Mucosa of descending colon (tissue), 3 donors: Measurements from ENCODE around the gene COL6A2. TPM values are rescaled to one million over a fixed set of nuclear protein-coding genes. Genes with fewer than 3 reads are reported as not detected.

Experiments used
- ATAC-seq: fragments of 200-7000 bp; cut with Tn5 transposase; one replicate; pipeline ENCODE4 v1.9.1; 2020; ENCODE audit warnings: mild to moderate bottlenecking, moderate library complexity
- DNase-seq, 3 donors: peaks; one replicate each; pipeline ENCODE4 v3.0.0-alpha.2; 2020
- H3K36me3 ChIP-seq: fragments of 200-600 bp; one replicate; pipeline ENCODE4 v1.8.0; 2021; ENCODE audit warnings: low read depth, mild to moderate bottlenecking
- H3K4me1 ChIP-seq: fragments of 200-600 bp; one replicate; pipeline ENCODE4 v1.8.0; 2021; ENCODE audit warnings: low read depth, mild to moderate bottlenecking
- H3K4me3 ChIP-seq: fragments of 200-600 bp; one replicate; pipeline ENCODE4 v1.8.0; 2021; ENCODE audit warnings: mild to moderate bottlenecking
- H3K9me3 ChIP-seq: fragments of 200-600 bp; one replicate; pipeline ENCODE4 v1.8.0; 2021; ENCODE audit warnings: mild to moderate bottlenecking
- intact Hi-C, 2 donors: fragments of 100-400 bp; cut with DNase I in 1 of 2; cut with micrococcal nuclease in 1 of 2; formaldehyde crosslinking; loops; one replicate each; pipeline versions ENCODE4 v1.11.0 to v1.11.1; 2022; cut with DNase I, micrococcal nuclease
- total RNA-seq, 3 donors: library from RNA; stranded (reverse); fragmentation: NEBNext Ultra II Directional in 2 of 3; extraction: Animal tissue kit (Norgen Biotek cat#: 25700) in 2 of 3; gene quantifications; one replicate each; pipeline versions ENCODE4 v1.2.1 to v1.2.4, GENCODE V29; 2021 to 2023
- TF ChIP-seq, protein P1 (sequence below): fragments of 200-600 bp; IDR thresholded peaks from one replicate; pipeline ENCODE4 v1.8.0; 2022; ENCODE audit warnings: antibody characterized with exemption, mild to moderate bottlenecking
- donor health status: DM: no; HTN: no; CAD: no; lungs with moderate emphysema.
- donor health status: DM: no; HTN: no; CAD: no.
- donor health status: DM: no; HTN: yes; CAD: no.

Gene COL6A2
- total RNA-seq, 3 donors from 2014 or later: 65.1 to 858 (median 191) TPM

DNA sequence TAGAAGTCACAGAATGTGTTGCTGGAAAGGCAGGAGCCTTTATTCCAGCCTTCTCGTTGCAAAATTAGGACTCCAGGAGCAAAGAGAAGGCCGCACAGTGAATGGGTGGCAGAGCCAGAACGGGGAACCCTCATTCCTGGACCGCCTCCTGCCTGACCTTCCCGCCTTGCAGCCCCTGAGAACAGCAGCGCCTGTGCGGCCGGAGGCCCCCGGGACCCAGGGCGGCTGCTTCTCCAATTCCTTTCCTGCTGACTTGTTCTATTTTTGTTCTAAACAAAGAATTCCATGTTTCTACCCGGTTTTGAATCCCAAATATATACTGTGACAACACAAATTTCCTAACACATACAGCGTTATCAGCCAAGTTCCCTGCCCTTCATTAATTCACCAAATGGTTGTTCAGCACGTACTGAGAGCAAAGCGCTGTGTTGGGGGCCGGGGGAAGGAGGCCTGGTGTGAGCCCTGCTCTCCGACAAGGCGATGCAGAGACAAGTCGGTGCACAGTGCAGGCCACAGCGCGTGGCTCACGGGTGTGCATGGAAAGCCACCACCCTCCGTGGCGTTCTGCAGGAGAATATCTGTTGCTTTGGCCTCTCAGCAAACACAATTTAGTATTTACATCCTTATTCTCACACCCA, 31.9 kb upstream of the COL6A2 start:
- Histone ChIP-seq H3K4me1 (no peaks in the 10 kb centered on the region), H3K4me3 (no peak overlapping the region), H3K36me3 (no peaks in the 10 kb centered on the region), H3K9me3 (no peaks in the 10 kb centered on the region)
- DNase-seq: peak in 1 of 3 donors; percentile 22
- ATAC-seq: no peak
- TF ChIP-seq, protein P1, sequence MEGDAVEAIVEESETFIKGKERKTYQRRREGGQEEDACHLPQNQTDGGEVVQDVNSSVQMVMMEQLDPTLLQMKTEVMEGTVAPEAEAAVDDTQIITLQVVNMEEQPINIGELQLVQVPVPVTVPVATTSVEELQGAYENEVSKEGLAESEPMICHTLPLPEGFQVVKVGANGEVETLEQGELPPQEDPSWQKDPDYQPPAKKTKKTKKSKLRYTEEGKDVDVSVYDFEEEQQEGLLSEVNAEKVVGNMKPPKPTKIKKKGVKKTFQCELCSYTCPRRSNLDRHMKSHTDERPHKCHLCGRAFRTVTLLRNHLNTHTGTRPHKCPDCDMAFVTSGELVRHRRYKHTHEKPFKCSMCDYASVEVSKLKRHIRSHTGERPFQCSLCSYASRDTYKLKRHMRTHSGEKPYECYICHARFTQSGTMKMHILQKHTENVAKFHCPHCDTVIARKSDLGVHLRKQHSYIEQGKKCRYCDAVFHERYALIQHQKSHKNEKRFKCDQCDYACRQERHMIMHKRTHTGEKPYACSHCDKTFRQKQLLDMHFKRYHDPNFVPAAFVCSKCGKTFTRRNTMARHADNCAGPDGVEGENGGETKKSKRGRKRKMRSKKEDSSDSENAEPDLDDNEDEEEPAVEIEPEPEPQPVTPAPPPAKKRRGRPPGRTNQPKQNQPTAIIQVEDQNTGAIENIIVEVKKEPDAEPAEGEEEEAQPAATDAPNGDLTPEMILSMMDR: no peak
- intact Hi-C loops: no loop called here

DNA sequence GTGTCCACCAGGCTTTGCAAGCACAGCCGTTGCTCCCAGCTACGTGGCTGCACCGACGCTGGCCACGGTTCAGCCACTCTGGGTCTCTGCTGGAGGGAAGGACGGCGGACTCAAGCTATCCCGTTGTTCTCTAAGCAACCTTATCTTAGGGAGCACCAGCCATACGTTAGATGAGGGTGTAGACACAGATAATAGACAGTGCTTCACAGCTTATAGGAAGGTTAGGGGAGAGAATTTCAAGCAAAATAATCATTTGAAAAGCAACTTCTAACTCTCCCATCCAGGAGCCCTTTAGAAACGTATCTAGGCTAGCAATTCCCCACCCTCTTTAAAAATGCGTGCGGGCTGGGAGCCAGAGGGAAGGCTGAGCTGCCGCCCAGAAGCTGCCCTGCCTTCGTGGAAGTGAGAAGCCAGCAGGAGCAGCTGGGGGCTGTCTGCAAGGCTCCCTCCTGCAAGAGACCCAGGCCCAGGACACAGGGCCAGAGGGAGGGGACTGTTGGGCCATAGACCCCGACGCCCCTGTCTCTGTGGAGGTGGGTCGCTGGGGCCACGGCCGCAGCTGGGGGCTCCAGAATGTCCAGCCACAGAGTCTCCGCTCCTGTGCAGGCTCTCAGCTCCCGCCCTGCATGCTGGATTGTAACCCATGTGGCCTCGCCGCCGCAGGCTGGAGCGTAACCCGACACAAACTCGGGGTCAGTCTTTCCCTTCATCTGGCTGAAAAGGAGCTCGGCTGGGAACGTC, 31.2 kb upstream of the COL6A2 start:
- no peak overlapping the region for H3K4me3 ChIP-seq
- DNase-seq (peak in 1 of 3 donors; percentile 30), ATAC-seq (peak; percentile 10)
- no peaks in the 10 kb centered on the region for H3K9me3 ChIP-seq
- no peaks in the 10 kb centered on the region for H3K4me1 ChIP-seq
- intact Hi-C loops: no loop called here
- TF ChIP-seq, protein P1: no peak
- no peaks in the 10 kb centered on the region for H3K36me3 ChIP-seq

DNA sequence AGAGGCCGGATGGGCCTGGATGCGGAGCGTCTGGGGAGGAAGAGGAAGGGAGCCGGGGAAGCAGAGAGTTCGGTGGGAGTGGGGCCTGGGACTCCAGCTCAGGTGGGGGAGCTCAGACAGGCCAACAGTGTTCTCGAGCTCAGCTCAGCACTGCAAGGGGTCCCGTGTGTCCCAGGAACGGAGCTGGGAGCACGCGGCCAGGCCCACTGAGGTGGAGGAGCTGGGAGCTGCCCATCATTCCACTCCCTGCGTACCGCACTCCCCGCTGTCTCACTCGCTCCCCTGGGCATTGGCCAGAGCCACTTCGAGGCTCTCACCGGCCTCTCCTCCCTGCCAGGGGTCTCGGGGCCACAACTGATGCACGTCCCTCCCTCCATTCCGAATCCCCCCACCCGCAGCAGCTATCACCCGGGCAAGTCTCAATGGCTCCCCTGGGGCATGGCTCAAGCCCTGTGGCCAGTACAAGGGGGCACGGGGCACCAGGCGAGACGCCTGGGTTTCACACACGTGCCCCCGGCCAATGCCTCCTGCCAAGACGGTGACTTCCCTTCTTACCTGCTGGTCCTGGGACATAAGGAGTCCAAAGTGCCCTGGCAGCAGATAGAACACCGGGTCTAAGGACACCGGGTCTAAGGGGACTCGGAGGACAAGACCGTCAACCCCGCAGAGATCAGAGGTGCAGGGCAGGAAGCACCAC, 30.3 kb upstream of the COL6A2 start:
- peak in 1 of 3 donors; percentile 19 for DNase-seq
- intact Hi-C loops: no loop called here
- H3K4me1 ChIP-seq: no peaks in the 10 kb centered on the region
- no peaks in the 10 kb centered on the region for H3K9me3 ChIP-seq
- H3K36me3 ChIP-seq: no peaks in the 10 kb centered on the region
- no peak for ATAC-seq
- TF ChIP-seq, protein P1: no peak
- H3K4me3 ChIP-seq: no peak overlapping the region

DNA sequence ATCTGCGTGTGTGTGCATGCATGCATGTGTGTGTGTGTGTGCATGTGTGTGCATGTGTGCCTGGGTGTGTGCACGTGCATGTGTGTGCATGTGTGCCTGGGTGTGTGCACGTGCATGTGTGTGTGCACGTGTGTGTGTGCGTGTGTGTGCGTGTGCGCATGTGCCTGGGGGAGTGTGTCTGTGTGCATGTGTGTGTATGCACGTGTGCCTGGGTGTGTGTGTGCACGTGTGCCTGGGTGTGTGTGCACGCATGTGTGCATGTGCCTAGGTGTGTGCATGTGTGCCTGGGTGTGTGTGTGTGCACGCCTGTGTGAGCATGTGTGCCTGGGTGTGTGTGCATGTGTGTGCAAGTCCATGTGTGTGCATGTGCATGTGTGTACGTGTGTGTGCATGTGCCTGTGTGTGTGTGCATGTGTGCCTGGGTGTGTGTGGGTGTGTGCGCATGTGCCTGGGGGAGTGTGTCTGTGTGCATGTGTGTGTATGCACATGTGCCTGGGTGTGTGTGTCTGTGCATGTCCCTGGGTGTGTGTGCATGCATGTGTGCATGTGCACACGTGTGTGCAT, 29.3 kb upstream of the COL6A2 start:
- intact Hi-C loops: no loop called here
- no peak for DNase-seq
- Histone ChIP-seq H3K4me3 (no peak overlapping the region), H3K9me3 (no peaks in the 10 kb centered on the region), H3K36me3 (no peaks in the 10 kb centered on the region), H3K4me1 (no peaks in the 10 kb centered on the region)
- no peak for ATAC-seq
- TF ChIP-seq, protein P1: no peak

DNA sequence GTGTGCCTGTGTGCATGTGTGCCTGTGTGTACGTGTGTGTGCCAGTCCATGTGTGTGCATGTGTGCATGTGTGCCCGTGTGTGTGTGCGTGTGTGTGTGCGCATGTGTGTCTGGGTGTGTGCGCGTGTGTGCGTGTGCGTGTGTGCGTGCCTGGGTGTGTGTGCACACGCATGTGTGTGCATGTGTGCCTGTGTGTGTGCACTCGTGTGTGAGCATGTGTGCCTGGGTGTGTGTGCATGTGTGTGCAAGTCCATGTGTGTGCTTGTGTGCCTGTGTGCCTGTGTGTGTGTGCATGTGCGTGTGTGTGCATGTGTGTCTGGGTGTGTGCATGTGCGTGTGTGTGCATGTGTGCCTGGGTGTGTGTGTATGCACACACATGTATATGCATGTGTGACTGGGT, 28.7 kb upstream of the COL6A2 start:
- no peaks in the 10 kb centered on the region for H3K4me1 ChIP-seq
- H3K9me3 ChIP-seq: no peaks in the 10 kb centered on the region
- TF ChIP-seq, protein P1: no peak
- intact Hi-C loops: no loop called here
- DNase-seq (no peak), ATAC-seq (no peak)
- no peak overlapping the region for H3K4me3 ChIP-seq
- H3K36me3 ChIP-seq: no peaks in the 10 kb centered on the region
